Activated naive CD4-positive, alpha-beta T cell treated with anti-CD3 and anti-CD28 coated beads, Interleukin-2, amount 10 ng/mL, durations not matched to agents 7 days and 5 days (primary cell): ENCODE data around the gene MINDY3.
"Not testable (repeated sequence)": the region's sequence is repeated elsewhere in the genome, so short reads cannot be mapped to it uniquely, and the experiment has no call there.

Experiments
- CTCF ChIA-PET: fragments of 350-600 bp; sonication (Branson Sonifier 250); formaldehyde crosslinking; loops from one replicate; lab custom pipeline; 2021; ENCODE audit warnings: antibody characterized with exemption; lab: Charles Lee
- DNase-seq: peaks from one replicate; pipeline ENCODE4 v3.0.0-alpha.2; 2020
- H3K27ac Mint-ChIP-seq: one replicate; pipeline ENCODE4 v1.8.0; 2021; ENCODE audit warnings: mild to moderate bottlenecking, moderate library complexity, mixed read lengths
- H3K27me3 Mint-ChIP-seq: one replicate; pipeline ENCODE4 v1.8.0; 2021; ENCODE audit warnings: mild to moderate bottlenecking, mixed read lengths
- H3K36me3 Mint-ChIP-seq: one replicate; pipeline ENCODE4 v1.8.0; 2021; ENCODE audit warnings: mixed read lengths
- H3K4me1 Mint-ChIP-seq: one replicate; pipeline ENCODE4 v1.8.0; 2021; ENCODE audit warnings: mixed read lengths
- H3K4me3 Mint-ChIP-seq: one replicate; pipeline ENCODE4 v1.8.0; 2021; ENCODE audit warnings: mild to moderate bottlenecking, moderate library complexity, mixed read lengths
- H3K9me3 Mint-ChIP-seq: one replicate; pipeline ENCODE4 v1.8.0; 2021; ENCODE audit warnings: mixed read lengths

Gene MINDY3

DNA sequence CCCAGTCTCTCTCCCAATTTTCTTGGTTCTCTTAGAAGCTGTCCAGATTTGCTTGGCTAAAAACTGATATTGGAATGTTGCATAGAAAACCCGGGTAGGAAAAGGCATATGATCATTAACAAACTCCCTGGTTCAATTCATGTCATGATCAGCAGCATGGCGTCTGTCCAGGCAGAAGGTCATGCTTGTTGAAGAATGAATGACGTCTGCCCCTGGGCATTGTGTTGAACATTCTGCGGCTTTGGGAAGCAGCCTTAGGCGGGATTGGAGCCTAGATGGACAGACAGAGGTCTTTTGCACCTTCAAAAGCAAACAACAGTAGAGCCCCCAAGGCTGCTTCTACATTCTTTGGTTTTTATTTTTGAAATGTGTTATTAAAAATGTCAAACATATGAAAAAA is 7.7 kb upstream of the MINDY3 start:
- H3K36me3 Mint-ChIP-seq, result no peaks in the 10 kb centered on the region
- DNase-seq, result no peak
- no peaks in the 10 kb centered on the region for H3K4me1 Mint-ChIP-seq
- H3K27ac Mint-ChIP-seq, result no peak overlapping the region
- no peak overlapping the region for H3K4me3 Mint-ChIP-seq
- CTCF ChIA-PET, result no interaction called here
- H3K9me3 Mint-ChIP-seq, result no peaks in the 10 kb centered on the region
- H3K27me3 Mint-ChIP-seq, result peaks cover 32% of the 10 kb centered on the region

DNA sequence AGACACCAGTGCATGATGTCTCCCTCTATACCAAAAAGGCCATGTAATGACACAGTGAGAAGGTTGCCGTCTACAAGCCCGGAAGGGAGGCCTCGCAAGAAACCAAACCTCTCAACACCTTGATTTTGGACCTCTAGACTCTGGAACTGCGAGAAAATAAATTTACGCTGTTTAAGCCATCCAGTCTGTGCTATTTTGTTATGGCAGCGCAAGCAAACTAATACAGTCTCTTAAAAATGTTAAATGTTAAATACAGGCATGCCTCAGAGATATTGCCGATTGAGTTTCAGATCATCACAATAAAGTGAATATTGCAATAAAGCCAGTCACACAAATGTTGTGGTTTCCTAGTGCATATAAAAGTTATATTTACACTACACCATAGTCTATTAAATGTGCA is 5.0 kb upstream of the MINDY3 start:
- H3K4me1 Mint-ChIP-seq, result peaks cover 7% of the 10 kb centered on the region

DNA sequence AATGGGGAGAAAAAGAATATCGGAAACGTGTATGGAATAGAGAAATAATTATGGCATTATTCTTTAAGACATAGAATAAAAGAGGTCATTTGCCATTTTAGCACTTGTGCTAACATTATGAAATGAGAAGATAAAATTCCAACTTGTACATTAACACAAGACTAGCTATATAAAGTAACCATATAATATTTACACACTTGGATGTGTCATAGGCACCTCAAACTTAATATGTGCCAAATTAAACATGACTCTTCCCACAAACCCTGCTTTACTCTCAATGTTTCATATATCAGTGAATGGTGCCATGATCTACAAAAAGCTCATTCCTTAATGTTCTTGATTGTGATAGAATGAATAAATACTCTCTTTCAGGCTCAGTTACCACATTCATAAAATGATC is 4.1 kb upstream of the MINDY3 start:
- Mint-ChIP-seq H3K36me3 (peaks cover 3% of the 10 kb centered on the region), H3K27me3 (peaks cover 26% of the 10 kb centered on the region), H3K27ac (no peak overlapping the region), H3K4me1 (peaks cover 14% of the 10 kb centered on the region), H3K9me3 (no peaks in the 10 kb centered on the region), H3K4me3 (no peak overlapping the region)
- DNase-seq, result no peak
- CTCF ChIA-PET, result interaction anchor here (0.5 kb wide), 1 partner anchor 537 kb away, joined by 3 read pairs; no protein-coding TSS in a partner anchor

More for the DNA sequence above, 5.0 kb upstream of the MINDY3 start:
- no peak for DNase-seq
- CTCF ChIA-PET, result no interaction called here
- no peaks in the 10 kb centered on the region for H3K36me3 Mint-ChIP-seq
- H3K9me3 Mint-ChIP-seq, result no peaks in the 10 kb centered on the region
- no peak overlapping the region for H3K27ac Mint-ChIP-seq
- peaks cover 28% of the 10 kb centered on the region for H3K27me3 Mint-ChIP-seq
- no peak overlapping the region for H3K4me3 Mint-ChIP-seq

DNA sequence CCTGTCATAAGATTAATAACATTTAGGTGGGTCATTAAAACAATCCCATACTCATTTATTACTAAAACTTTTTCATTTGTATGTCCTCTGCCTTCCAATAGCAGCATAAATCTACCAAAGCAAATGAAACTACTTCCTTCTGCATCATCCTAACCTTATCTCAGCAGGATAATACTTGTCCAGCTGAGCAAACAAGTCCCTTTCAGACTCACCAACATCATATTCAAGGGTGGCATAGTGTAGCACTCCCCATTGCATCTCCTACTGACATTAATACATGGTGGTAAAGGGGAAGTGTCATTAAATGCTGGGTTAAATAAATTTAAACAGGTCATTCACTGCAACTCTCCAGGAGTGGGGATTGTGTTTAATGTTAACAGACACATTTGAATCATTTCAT is 3.4 kb upstream of the MINDY3 start:
- peaks cover 26% of the 10 kb centered on the region for H3K27me3 Mint-ChIP-seq
- H3K27ac Mint-ChIP-seq, result no peak overlapping the region
- no peak overlapping the region for H3K4me3 Mint-ChIP-seq
- H3K36me3 Mint-ChIP-seq, result peaks cover 5% of the 10 kb centered on the region
- no peak for DNase-seq
- H3K9me3 Mint-ChIP-seq, result no peaks in the 10 kb centered on the region
- CTCF ChIA-PET, result no interaction called here
- H3K4me1 Mint-ChIP-seq, result peaks cover 18% of the 10 kb centered on the region

DNA sequence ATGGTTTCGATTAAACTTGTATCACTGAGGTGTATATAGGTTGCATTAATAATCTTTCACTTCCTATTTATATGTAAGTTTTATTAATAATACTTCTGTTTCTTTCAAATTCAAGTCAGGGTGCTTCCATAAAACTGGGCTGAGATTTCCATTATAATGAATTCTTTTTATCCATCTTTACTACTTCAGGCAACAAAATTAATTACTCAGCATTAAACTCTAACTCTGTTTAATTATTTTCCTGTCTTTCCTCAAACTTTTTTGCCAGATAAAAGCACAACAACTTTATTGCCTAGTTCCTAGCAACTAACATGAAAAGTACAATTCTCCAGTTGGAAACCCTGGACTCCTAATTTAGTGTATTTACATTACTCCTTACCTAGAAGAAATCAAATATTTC is 3.0 kb upstream of the MINDY3 start:
- Mint-ChIP-seq H3K36me3 (peaks cover 6% of the 10 kb centered on the region), H3K27ac (no peak overlapping the region), H3K9me3 (no peaks in the 10 kb centered on the region), H3K4me3 (no peak overlapping the region), H3K27me3 (peaks cover 26% of the 10 kb centered on the region), H3K4me1 (peaks cover 22% of the 10 kb centered on the region)
- DNase-seq, result no peak
- CTCF ChIA-PET, result no interaction called here

DNA sequence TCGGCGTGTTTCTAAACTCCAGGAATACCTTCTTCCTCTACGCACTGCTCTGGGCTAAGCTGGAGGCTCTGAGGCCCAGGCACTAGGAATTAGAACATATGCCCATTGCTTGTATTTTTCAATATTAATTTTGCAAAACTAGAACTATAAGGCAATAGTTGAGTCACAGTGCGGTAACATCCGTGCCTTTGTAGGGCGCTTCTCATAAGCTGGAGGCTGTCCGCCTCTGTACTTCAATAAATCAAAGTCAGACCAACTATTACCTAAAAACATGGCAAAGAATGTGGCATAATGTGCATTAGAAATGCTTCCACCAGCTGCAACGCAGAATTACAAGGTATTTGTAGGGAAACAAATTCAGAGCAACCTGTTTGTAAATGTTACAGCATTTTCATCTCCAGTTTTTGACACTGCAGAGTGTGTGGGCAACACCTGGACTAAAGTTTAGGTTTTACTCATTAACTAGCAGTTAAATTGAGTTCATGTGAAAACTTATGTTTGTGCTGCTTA is 440 bp upstream of the MINDY3 start:
- peaks cover 13% of the 10 kb centered on the region for H3K36me3 Mint-ChIP-seq
- no peaks in the 10 kb centered on the region for H3K9me3 Mint-ChIP-seq
- CTCF ChIA-PET, result no interaction called here
- no peak for DNase-seq
- peaks cover 10% of the 10 kb centered on the region for H3K27me3 Mint-ChIP-seq
- peak overlapping the region; percentile 95 for H3K4me3 Mint-ChIP-seq
- peaks cover 41% of the 10 kb centered on the region for H3K4me1 Mint-ChIP-seq
- peak overlapping the region; percentile 93 for H3K27ac Mint-ChIP-seq

DNA sequence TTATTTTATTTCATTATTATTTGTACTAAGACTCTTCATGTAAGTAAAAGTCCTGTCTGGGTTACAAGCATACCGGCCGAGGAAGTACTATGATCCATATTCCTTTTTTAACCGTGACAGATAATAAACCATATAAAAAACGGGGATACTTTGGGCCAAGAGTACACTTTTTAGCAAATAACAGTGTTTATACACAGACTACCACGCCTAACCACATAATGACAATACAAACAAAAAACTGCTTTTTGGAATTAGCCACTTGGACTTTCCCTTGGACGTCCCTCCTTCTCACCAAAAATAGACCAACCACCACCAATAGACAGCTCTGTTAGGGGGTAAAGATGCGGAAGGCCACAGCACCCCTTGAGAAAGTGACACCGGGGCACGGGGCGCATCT is 800 bp downstream of the MINDY3 start:
- Mint-ChIP-seq H3K36me3 (peaks cover 18% of the 10 kb centered on the region), H3K4me1 (peaks cover 41% of the 10 kb centered on the region), H3K4me3 (peak overlapping the region; percentile 95), H3K9me3 (no peaks in the 10 kb centered on the region), H3K27me3 (peaks cover 4% of the 10 kb centered on the region), H3K27ac (peak overlapping the region; percentile 93)
- DNase-seq, result no peak
- CTCF ChIA-PET, result interaction anchor here (0.8 kb wide), 1 partner anchor 43 kb away, joined by 3 read pairs; no protein-coding TSS in a partner anchor

DNA sequence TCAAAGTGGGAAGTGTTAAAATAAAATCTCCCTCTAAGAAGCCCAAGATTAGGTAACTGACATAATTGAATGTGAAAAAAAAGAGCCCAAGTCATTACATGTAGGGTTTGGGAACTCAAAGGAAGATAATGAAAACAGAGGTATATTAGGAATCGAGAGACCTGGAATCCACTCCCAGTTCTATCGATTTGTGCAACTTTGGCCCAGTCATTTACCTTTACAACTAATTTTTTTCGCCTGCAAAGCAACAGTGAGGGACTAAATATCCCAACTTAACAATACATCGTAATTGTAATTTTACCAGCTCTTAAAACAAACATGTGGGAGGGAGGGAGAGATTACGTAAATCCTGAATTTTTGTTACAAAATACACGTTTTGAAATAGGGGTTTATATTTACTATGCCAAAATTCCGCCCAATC is 1.4 kb downstream of the MINDY3 start:
- H3K4me3 Mint-ChIP-seq, result peak overlapping the region; percentile 73
- CTCF ChIA-PET, result no interaction called here
- no peak for DNase-seq
- no peak overlapping the region for H3K27ac Mint-ChIP-seq
- H3K36me3 Mint-ChIP-seq, result peaks cover 24% of the 10 kb centered on the region
- peaks cover 41% of the 10 kb centered on the region for H3K4me1 Mint-ChIP-seq
- peaks cover 4% of the 10 kb centered on the region for H3K27me3 Mint-ChIP-seq
- H3K9me3 Mint-ChIP-seq, result no peaks in the 10 kb centered on the region

DNA sequence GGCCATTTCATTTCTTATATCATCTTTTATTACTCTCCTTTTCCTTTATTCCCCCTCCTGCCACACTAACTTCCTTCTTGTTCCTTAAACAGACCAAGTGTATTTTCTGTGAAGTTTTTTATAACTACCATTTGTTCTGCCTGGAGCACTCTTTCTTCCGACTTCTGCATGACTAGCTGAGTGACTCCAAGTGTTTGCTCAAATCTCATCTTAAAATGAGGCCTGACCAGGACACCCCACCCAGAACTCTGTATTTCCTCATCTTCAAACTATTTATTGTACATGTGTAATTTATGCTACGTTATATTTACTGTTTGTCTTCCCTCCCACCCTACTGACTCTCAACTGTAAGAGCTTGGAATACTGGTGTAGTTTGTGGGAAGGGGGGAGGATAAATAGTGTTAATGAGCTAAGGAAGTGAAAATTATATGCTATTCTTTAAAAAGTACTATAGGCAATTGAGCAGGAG is 3.2 kb downstream of the MINDY3 start:
- Mint-ChIP-seq H3K4me3 (no peak overlapping the region), H3K4me1 (peaks cover 41% of the 10 kb centered on the region), H3K36me3 (peaks cover 32% of the 10 kb centered on the region), H3K27me3 (peaks cover 4% of the 10 kb centered on the region), H3K27ac (no peak overlapping the region), H3K9me3 (peaks cover under 1% of the 10 kb centered on the region)
- CTCF ChIA-PET, result no interaction called here
- no peak for DNase-seq

DNA sequence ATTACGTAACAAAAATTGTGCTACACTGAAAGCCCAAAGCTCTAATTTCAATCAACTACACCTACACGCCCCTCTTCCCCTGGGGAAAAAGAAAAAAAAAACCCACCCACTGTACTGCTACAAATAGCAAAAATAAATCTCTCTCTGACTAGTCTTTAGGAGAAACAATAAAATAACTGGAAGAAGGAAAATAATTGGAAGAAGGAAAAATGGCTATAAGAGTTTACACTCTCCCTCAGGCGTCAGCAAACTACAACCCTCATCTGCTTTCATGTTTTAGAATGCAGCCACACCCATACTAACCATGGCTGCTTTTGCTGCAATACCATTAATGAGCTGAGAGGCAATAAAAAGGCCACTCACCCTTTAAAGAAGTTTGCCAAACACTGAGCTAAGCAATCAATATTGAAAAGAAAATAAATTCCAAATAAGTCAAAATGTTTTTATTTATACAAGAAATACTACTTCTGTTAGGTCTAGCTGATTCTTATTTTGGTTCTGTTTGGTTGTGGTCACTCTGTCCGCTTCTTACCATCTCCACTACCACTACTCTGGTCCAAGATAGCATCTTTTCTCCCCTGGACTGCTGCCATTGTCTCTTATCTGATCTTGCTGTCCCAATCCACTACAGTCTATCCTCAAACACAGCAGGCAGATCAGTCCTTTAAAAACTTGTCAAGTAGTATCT is 3.8 kb downstream of the MINDY3 start:
- no peak overlapping the region for H3K27ac Mint-ChIP-seq
- peaks cover 4% of the 10 kb centered on the region for H3K27me3 Mint-ChIP-seq
- no peak overlapping the region for H3K4me3 Mint-ChIP-seq
- peaks cover 38% of the 10 kb centered on the region for H3K36me3 Mint-ChIP-seq
- H3K9me3 Mint-ChIP-seq, result peaks cover 7% of the 10 kb centered on the region
- no peak for DNase-seq
- CTCF ChIA-PET, result no interaction called here
- peaks cover 41% of the 10 kb centered on the region for H3K4me1 Mint-ChIP-seq

DNA sequence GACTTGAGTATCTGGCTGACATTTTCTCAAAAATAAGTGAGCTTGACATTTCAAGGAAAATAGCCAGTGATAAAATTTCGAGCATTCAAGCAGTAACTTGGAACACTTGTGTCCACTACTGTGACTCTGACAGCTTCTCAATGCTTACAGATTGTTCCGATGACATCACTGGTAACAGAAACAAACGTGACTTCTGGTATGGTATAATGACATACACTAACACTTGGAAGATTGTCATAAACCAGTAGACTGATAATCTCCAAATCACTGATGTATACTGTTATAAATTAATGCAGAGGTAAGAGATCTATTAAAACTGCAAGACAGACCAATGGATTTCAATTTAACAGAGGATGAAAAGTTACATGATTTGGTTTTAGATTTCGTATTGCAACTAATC is 6.5 kb downstream of the MINDY3 start:
- Mint-ChIP-seq H3K27me3 (no peaks in the 10 kb centered on the region), H3K27ac (no peak overlapping the region), H3K4me3 (no peak overlapping the region), H3K36me3 (peaks cover 53% of the 10 kb centered on the region), H3K4me1 (peaks cover 27% of the 10 kb centered on the region), H3K9me3 (peaks cover 23% of the 10 kb centered on the region)
- DNase-seq, result no peak
- CTCF ChIA-PET, result no interaction called here

DNA sequence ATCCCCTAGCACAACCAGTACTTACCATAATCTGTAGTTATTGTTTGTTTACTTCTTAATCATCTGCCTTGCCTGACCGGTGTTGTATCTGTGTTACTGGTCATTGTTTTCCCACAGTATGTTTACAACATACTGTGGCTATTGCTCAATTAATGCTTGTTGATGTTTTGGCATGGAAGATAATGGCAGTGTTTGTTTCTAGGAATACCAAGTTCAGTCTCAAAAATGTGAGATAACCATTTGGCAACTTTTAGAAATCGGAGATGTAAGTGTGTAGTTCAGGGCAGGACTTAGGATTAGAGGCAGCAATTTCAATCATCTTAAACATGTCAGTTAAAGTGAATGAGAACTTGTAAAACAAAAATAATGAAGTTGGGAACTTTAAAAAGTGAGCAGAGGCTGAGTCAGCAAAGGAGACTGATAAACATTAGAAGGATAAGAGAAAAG is 8.2 kb downstream of the MINDY3 start:
- Mint-ChIP-seq H3K27ac (no peak overlapping the region), H3K9me3 (peaks cover 23% of the 10 kb centered on the region), H3K4me3 (no peak overlapping the region), H3K36me3 (peaks cover 50% of the 10 kb centered on the region), H3K27me3 (no peaks in the 10 kb centered on the region), H3K4me1 (peaks cover 13% of the 10 kb centered on the region)
- DNase-seq, result no peak
- CTCF ChIA-PET, result no interaction called here

DNA sequence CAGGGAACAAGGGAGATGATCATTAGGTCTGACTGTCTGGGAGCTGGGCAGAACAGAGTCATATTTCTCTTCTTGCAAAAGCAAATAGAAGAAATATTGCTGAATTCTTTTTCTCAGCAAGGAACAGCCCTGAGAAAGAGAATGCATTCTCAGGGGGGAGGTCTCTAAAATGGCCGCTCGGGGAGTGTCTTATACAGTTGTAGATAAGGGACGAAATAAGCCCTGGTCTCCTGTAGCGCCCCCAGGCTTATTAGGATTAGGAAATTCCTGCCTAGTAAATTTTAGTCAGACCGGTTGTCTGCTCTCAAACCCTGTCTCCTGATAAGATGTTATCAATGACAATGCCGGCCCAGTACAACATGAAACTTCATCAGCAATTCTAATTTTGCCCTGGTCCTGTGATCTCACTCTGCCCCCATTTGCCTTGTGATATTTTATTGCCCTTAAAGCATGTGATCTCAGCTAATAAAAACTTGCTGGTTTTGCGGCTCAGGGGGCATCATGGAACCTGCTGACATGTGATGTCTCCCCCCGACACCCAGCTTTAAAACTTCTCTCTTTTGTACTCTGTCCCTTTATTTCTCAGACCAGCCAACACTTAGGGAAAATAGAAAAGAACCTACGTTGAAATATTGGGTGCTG is 9.8 kb downstream of the MINDY3 start:
- DNase-seq, H3K4me1 Mint-ChIP-seq, H3K4me3 Mint-ChIP-seq, CTCF ChIA-PET, H3K27me3 Mint-ChIP-seq, H3K27ac Mint-ChIP-seq: not testable (repeated sequence)
- H3K9me3 Mint-ChIP-seq, result peaks cover 23% of the 10 kb centered on the region
- H3K36me3 Mint-ChIP-seq, result peaks cover 47% of the 10 kb centered on the region

DNA sequence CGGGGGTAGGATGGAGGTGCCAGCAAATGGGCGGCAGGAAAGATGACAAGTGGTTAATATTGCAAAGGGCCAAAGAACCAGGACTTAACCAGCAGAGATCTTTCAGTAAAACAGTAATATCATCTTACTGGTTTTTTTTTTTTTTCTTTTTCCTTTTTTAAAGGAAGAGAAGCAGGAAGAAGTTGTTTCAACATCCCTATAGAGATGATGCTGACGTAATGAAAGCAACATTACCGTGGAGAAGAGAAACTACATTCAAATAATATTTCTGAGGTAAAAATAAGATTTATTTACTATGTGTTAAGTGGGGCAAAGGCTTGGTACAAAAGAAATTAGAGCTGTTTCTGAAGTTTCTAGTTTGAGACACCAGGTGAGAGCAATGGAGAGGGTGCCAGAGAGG is 11.0 kb downstream of the MINDY3 start:
- DNase-seq, result no peak
- H3K27ac Mint-ChIP-seq, result no peak overlapping the region
- H3K4me1 Mint-ChIP-seq, result peaks cover 4% of the 10 kb centered on the region
- CTCF ChIA-PET, result no interaction called here
- peaks cover 23% of the 10 kb centered on the region for H3K9me3 Mint-ChIP-seq
- no peak overlapping the region for H3K4me3 Mint-ChIP-seq
- no peaks in the 10 kb centered on the region for H3K27me3 Mint-ChIP-seq
- H3K36me3 Mint-ChIP-seq, result peaks cover 40% of the 10 kb centered on the region

DNA sequence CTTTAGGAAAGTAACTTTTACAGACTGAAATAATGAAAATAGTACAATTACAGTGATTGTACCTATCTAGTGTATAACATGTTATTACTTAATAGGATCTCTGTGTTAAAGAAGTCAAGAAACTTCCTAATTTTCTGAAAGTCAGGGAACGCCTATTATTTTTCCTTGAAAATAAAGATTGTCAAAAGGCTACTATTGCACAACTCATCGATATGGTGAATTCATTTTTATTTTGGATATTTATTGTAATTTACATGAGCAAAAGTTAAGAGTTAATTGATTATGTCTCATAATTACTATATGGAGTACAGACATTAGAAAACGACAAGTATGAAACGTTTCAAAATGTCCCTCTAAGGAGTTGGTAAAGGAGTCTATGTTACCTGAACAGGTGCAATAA is 12.8 kb downstream of the MINDY3 start:
- no peak overlapping the region for H3K27ac Mint-ChIP-seq
- CTCF ChIA-PET, result no interaction called here
- H3K4me1 Mint-ChIP-seq, result peaks cover 19% of the 10 kb centered on the region
- no peaks in the 10 kb centered on the region for H3K27me3 Mint-ChIP-seq
- DNase-seq, result no peak
- H3K36me3 Mint-ChIP-seq, result peaks cover 46% of the 10 kb centered on the region
- H3K4me3 Mint-ChIP-seq, result no peak overlapping the region
- peaks cover 23% of the 10 kb centered on the region for H3K9me3 Mint-ChIP-seq
